ENCODE data around the gene SDK1. TPM values are rescaled to one million over a fixed set of nuclear protein-coding genes. Genes with fewer than 3 reads are reported as not detected.
A peak's percentile ranks its signal among the peaks of the same experiment; 100 is the strongest.

SDK1 gene
- total and polyA plus RNA-seq, 8 donors: 1.6 to 11.2 (median 6.6) TPM

DNA sequence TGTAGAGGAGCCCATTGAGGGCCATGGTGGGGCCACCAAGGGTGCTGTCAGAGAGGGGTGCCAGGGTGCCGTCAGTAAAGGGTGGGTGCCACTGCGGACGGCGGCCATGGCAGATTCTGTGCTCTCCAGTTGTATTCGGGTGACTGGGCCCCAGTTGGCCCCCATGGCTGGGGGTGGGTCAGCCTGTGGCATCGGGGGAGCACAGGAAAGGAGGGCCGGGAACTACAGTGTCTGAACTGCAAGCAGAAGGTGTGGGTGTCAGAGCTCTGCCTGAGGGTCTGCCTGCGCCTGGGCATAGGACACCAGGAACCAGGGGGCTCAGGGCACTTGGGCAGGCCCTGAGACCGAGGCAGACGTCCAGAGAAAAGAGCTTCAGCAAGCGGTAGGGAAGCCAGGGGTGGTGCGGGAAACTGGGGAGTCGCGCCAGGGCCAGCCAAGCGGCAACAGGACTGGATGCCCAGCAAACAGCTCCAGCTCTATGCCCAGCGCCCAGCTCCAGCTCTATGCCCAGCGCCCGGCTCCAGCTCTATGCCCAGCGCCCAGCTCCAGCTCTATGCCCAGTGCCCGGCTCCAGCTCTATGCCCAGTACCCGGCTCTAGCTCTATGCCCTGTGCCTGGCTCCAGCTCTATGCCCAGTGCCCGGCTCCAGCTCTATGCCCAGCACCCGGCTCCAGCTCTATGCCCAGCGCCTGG, 878.8 kb downstream of the SDK1 start:
- 89 to 97% (median 93%) methylated on average over 22 to 24 of the region's 24 CpGs for WGBS, 5 donors
- Histone ChIP-seq H3K4me1 (peaks cover 0 to 7% (median 0%) of the 10 kb centered on the region in 4 donors), H3K27ac (no peak overlapping the region), H3K9me3 (no peaks in the 10 kb centered on the region), H3K4me3 (no peak overlapping the region), H3K36me3 (no peaks in the 10 kb centered on the region), H3K27me3 (no peaks in the 10 kb centered on the region)
- intact Hi-C loops (cut with DNase I; ENCODE audit: low total_unique reads): no loop called here
- no peak for DNase-seq
- no peak for TF ChIP-seq POLR2AphosphoS5 (IDR thresholded peaks at IDR 0.05)
- TF ChIP-seq EP300 (IDR thresholded peaks at IDR 0.05): no peak
- TF ChIP-seq, protein P1, sequence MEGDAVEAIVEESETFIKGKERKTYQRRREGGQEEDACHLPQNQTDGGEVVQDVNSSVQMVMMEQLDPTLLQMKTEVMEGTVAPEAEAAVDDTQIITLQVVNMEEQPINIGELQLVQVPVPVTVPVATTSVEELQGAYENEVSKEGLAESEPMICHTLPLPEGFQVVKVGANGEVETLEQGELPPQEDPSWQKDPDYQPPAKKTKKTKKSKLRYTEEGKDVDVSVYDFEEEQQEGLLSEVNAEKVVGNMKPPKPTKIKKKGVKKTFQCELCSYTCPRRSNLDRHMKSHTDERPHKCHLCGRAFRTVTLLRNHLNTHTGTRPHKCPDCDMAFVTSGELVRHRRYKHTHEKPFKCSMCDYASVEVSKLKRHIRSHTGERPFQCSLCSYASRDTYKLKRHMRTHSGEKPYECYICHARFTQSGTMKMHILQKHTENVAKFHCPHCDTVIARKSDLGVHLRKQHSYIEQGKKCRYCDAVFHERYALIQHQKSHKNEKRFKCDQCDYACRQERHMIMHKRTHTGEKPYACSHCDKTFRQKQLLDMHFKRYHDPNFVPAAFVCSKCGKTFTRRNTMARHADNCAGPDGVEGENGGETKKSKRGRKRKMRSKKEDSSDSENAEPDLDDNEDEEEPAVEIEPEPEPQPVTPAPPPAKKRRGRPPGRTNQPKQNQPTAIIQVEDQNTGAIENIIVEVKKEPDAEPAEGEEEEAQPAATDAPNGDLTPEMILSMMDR (IDR thresholded peaks at IDR 0.05): no peak
- no peak for TF ChIP-seq POLR2A (IDR thresholded peaks at IDR 0.05)

DNA sequence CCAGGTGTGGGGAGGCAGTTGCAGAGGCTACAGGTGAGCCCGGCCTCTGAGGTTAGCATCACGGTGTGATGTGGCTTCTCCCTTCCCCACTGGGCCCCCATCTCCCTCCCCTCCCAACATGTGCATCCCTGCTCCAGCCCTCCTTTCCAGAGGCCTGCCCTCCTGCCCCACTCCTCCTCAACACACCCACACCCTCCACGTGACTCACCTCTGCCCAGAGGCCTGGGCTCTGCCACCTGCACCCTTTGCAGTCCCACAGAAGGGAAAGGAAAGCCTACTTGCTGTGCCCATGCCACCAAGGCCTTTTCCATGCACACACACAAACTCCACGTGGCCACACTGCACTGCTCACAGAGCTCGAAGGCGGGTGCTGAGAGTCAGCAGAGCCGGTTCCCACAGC, 880.4 kb downstream of the SDK1 start:
- intact Hi-C loops (cut with DNase I; ENCODE audit: low total_unique reads): no loop called here

DNA sequence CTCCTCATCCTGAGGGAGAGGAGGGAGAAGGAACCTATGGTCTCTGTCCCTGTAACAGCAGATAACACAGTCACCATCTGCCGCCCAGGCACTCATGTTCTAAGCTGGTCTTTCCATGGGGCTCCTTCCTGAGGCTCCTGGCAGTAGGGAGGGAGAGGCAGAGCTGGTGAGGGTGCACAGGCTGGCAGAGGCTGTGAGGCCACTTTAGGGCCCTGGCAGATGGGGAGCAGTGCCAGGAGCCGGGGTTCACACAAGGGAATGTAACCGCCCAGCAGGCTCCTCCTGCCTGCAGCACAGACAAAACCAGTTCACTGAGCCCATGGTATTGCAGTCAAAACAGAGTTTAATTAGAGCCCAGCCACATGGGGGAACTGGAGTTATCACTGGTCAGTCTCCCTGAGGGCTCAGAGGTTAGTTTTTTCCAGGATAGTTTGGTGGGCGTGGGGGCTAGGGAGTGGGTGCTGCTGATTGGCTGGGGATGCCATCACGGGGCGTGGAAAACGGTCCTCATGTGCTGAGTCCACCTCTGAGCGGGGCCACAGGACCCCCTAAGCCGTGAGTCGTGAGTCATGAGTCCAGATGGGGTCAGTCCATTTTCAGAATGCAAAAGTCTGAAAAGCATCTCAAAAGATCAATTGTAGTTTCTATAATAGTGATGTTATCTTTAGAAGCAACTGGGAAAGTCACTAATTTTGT, 881.7 kb downstream of the SDK1 start:
- TF ChIP-seq, protein P1 (IDR thresholded peaks at IDR 0.05): no peak
- TF ChIP-seq POLR2AphosphoS5 (IDR thresholded peaks at IDR 0.05): no peak
- TF ChIP-seq POLR2A (IDR thresholded peaks at IDR 0.05): no peak
- TF ChIP-seq EP300 (IDR thresholded peaks at IDR 0.05): no peak
- 83 to 91% (median 90%) methylated on average over 10 of the region's 10 CpGs for WGBS, 5 donors
- no peaks in the 10 kb centered on the region for H3K36me3 ChIP-seq
- H3K27ac ChIP-seq: no peak overlapping the region
- intact Hi-C loops (cut with DNase I; ENCODE audit: low total_unique reads): no loop called here
- H3K9me3 ChIP-seq: no peaks in the 10 kb centered on the region
- H3K4me3 ChIP-seq: no peak overlapping the region
- H3K27me3 ChIP-seq: no peaks in the 10 kb centered on the region
- H3K4me1 ChIP-seq: peaks cover 0 to 27% (median 5%) of the 10 kb centered on the region in 4 donors
- DNase-seq: no peak

More for the DNA sequence above, 880.4 kb downstream of the SDK1 start:
- no peaks in the 10 kb centered on the region for H3K9me3 ChIP-seq
- no peak overlapping the region for H3K27ac ChIP-seq
- 84 to 88% (median 85%) methylated on average over 6 to 7 of the region's 7 CpGs for WGBS, 5 donors
- H3K27me3 ChIP-seq: no peaks in the 10 kb centered on the region
- TF ChIP-seq, protein P1 (IDR thresholded peaks at IDR 0.05): no peak
- TF ChIP-seq EP300 (IDR thresholded peaks at IDR 0.05) (no peak), POLR2AphosphoS5 (IDR thresholded peaks at IDR 0.05) (no peak), POLR2A (IDR thresholded peaks at IDR 0.05) (no peak)
- DNase-seq: no peak
- H3K4me1 ChIP-seq: peaks cover 0 to 22% (median 5%) of the 10 kb centered on the region in 4 donors
- H3K4me3 ChIP-seq: no peak overlapping the region
- H3K36me3 ChIP-seq: no peaks in the 10 kb centered on the region

DNA sequence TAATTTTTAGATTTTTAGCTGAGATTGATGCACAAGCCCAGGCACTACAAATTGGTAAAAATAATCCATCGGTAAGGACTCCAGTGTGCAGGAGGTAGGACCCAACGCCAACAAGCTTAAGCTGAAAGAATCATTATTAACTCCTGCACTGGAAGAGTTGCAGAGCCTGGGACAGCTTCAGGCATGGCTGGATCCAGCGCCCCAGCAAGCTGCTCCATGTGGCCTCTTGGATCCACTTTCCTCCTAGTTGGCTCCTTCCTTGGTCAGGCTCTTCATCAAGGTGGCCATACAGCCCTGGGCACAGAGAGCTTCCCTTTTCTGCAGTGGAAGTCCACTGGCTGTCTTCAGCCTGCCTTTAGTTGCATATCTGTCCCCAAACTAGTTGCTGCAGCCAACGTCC, 883.6 kb downstream of the SDK1 start:
- Histone ChIP-seq H3K27me3 (no peaks in the 10 kb centered on the region), H3K4me3 (no peak overlapping the region), H3K9me3 (no peaks in the 10 kb centered on the region), H3K36me3 (no peaks in the 10 kb centered on the region), H3K27ac (peak overlapping the region in 1 of 5 donors; percentile 16), H3K4me1 (peaks cover 0 to 46% (median 9%) of the 10 kb centered on the region in 4 donors)
- WGBS, 5 donors: 84 to 91% (median 88%) methylated on average over 4 of the region's 4 CpGs
- no peak for DNase-seq
- intact Hi-C loops (cut with DNase I; ENCODE audit: low total_unique reads): no loop called here
- TF ChIP-seq POLR2A (IDR thresholded peaks at IDR 0.05) (no peak), EP300 (IDR thresholded peaks at IDR 0.05) (no peak), POLR2AphosphoS5 (IDR thresholded peaks at IDR 0.05) (no peak)
- TF ChIP-seq, protein P1 (IDR thresholded peaks at IDR 0.05): no peak
